Liver (tissue), 9 donors: ENCODE data around the gene ZNF821. TPM values are rescaled to one million over a fixed set of nuclear protein-coding genes. Genes with fewer than 3 reads are reported as not detected.
A peak's percentile ranks its signal among the peaks of the same experiment; 100 is the strongest.

Source experiments
- DNase-seq: peaks from one replicate; pipeline ENCODE4 v3.0.0-alpha.2; 2017; ENCODE audit warnings: low spot score
- H3K27ac ChIP-seq, 2 donors: one replicate each; pipeline ENCODE4 v1.7.0; 2013; ENCODE audit warnings: inconsistent platforms in 2 of 2, low read length in 2 of 2, control low read depth in 1 of 2, low read depth in 1 of 2, mild to moderate bottlenecking in 1 of 2
- H3K27me3 ChIP-seq, 4 donors: one replicate each; pipeline versions ENCODE4 v1.6.1 to v1.7.0; 2013; ENCODE audit warnings: low read length in 3 of 4, inconsistent platforms in 1 of 4, mild to moderate bottlenecking in 1 of 4, moderate library complexity in 1 of 4; ENCODE audit not compliant: control insufficient read depth in 4 of 4, insufficient read depth in 4 of 4
- H3K36me3 ChIP-seq, 4 donors: one replicate each; pipeline versions ENCODE4 v1.6.1 to v1.7.0; 2013; ENCODE audit warnings: low read length in 3 of 4, mild to moderate bottlenecking in 3 of 4, low read depth in 1 of 4, moderate library complexity in 1 of 4; ENCODE audit not compliant: control insufficient read depth in 4 of 4, insufficient read depth in 3 of 4
- H3K4me1 ChIP-seq, 4 donors: one replicate each; pipeline versions ENCODE4 v1.6.1 to v1.7.0; 2013; ENCODE audit warnings: low read length in 3 of 4, mild to moderate bottlenecking in 3 of 4, moderate library complexity in 1 of 4; ENCODE audit not compliant: control insufficient read depth in 4 of 4, insufficient read depth in 4 of 4
- H3K4me3 ChIP-seq, 3 donors: one replicate each; pipeline versions ENCODE4 v1.6.1 to v1.7.0; 2013; ENCODE audit warnings: low read length in 3 of 3, control low read depth in 1 of 3, low read depth in 1 of 3, mild to moderate bottlenecking in 1 of 3
- H3K9ac ChIP-seq, 2 donors: one replicate each; pipeline ENCODE4 v1.7.0; 2013; ENCODE audit warnings: low read length in 2 of 2, mild to moderate bottlenecking in 2 of 2, moderate library complexity in 2 of 2, control low read depth in 1 of 2, low read depth in 1 of 2
- H3K9me3 ChIP-seq, 4 donors: one replicate each; pipeline versions ENCODE4 v1.6.1 to v1.7.0; 2013; ENCODE audit warnings: low read length in 3 of 4; ENCODE audit not compliant: control insufficient read depth in 4 of 4
- EGR1 ChIP-seq, 2 donors: IDR thresholded peaks; 2 replicates each; pipeline ENCODE4 v1.6.1; 2016 to 2018; ENCODE audit warnings: antibody characterized with exemption in 2 of 2, low read depth in 2 of 2
- FOXA1 ChIP-seq: IDR thresholded peaks from 2 replicates; pipeline ENCODE4 v1.6.1; 2016; ENCODE audit warnings: antibody characterized with exemption
- FOXA2 ChIP-seq: IDR thresholded peaks from 2 replicates; pipeline ENCODE4 v1.6.1; 2016; ENCODE audit warnings: antibody characterized with exemption
- HNF4A ChIP-seq, 2 donors: conservative IDR thresholded peaks; 2 replicates each; pipeline ENCODE4 v1.6.1; 2016; ENCODE audit warnings: antibody characterized with exemption in 2 of 2, mild to moderate bottlenecking in 2 of 2
- MAX ChIP-seq: IDR thresholded peaks from 2 replicates; pipeline ENCODE4 v1.6.1; 2016; ENCODE audit warnings: antibody characterized with exemption
- NR2F2 ChIP-seq: IDR thresholded peaks from 2 replicates; pipeline ENCODE4 v1.6.1; 2016; ENCODE audit warnings: antibody characterized with exemption
- RAD21 ChIP-seq, 2 donors: IDR thresholded peaks; 2 replicates each; pipeline ENCODE4 v1.6.1; 2016; ENCODE audit warnings: antibody characterized with exemption in 2 of 2, mild to moderate bottlenecking in 2 of 2
- RXRA ChIP-seq, 2 donors: IDR thresholded peaks; 2 replicates each; pipeline ENCODE4 v1.6.1; 2017 to 2018; ENCODE audit warnings: antibody characterized with exemption in 2 of 2, mild to moderate bottlenecking in 1 of 2
- SP1 ChIP-seq: IDR thresholded peaks from 2 replicates; pipeline ENCODE4 v1.6.1; 2018; ENCODE audit warnings: antibody characterized with exemption, mild to moderate bottlenecking
- TAF1 ChIP-seq: conservative IDR thresholded peaks from 2 replicates; pipeline ENCODE4 v1.6.1; 2016; ENCODE audit warnings: antibody characterized with exemption, mild to moderate bottlenecking
- ZBTB33 ChIP-seq: IDR thresholded peaks from 2 replicates; pipeline ENCODE4 v1.6.1; 2016; ENCODE audit warnings: antibody characterized with exemption
- WGBS: extraction: QIAGEN DNeasy Blood & Tissue Kit; methylation state at CpG from one replicate; pipeline ENCODE4 v1.1.7; 2013; 5-methylcytosine and 5-hydroxymethylcytosine counted together
- polyA plus RNA-seq, 2 donors: library from polyadenylated mRNA; stranded (reverse) in 1 of 2; unstranded in 1 of 2; fragments of 200-250 nt in 1 of 2; fragments of >200 nt in 1 of 2; fragmentation: Nextera tagmentation in 1 of 2; extraction: Ambion mirVana in 1 of 2; gene quantifications; one replicate each; pipeline versions ENCODE4 v1.2.1 to v1.2.3, GENCODE V29; 2013 to 2015
- total RNA-seq, 2 donors: library from RNA; depleted of rRNA; stranded (reverse); fragments of >200 nt; gene quantifications; one replicate each; pipeline ENCODE4 v1.2.3, GENCODE V29; 2014
- donor health status: healthy.
- donor health status: healthy.
- donor health status: healthy.
- donor health status: healthy.
- donor health status: healthy.

The ZNF821 gene
- total and polyA plus RNA-seq, 4 donors = 1.0 to 3.0 (median 2.0) TPM

- H3K4me3 ChIP-seq = no peak overlapping the region
- no peak overlapping the region for H3K27ac ChIP-seq
- TF ChIP-seq MAX (no peak), RXRA (IDR thresholded peaks at IDR 0.05) (peak in 1 of 2 donors; percentile 6)
- WGBS = 87% methylated on average over 11 of the region's 11 CpGs
- no peaks in the 10 kb centered on the region for H3K9me3 ChIP-seq
- H3K9ac ChIP-seq = no peak overlapping the region
- no peaks in the 10 kb centered on the region for H3K27me3 ChIP-seq
- no peak for DNase-seq
- H3K4me1 ChIP-seq = peaks cover 5 to 29% (median 17%) of the 10 kb centered on the region in 4 donors
- peaks cover 0 to 45% (median 40%) of the 10 kb centered on the region in 4 donors for H3K36me3 ChIP-seq
Measured at GRCh38 chr16:71916397-71916920, 32.5 kb upstream of the ZNF821 start.

GRCh38 chr16:71915350-71915749, 31.4 kb upstream of the ZNF821 start:
- Histone ChIP-seq H3K27ac (no peak overlapping the region), H3K9me3 (no peaks in the 10 kb centered on the region), H3K27me3 (no peaks in the 10 kb centered on the region), H3K9ac (no peak overlapping the region), H3K36me3 (peaks cover 0 to 34% (median 29%) of the 10 kb centered on the region in 4 donors), H3K4me1 (peaks cover 5 to 30% (median 22%) of the 10 kb centered on the region in 4 donors), H3K4me3 (no peak overlapping the region)
- DNase-seq = no peak
- 86% methylated on average over 2 of the region's 2 CpGs for WGBS
- TF ChIP-seq EGR1 (IDR thresholded peaks at IDR 0.05; ENCODE audit: low read depth in 2 of 2) = no peak
- TF ChIP-seq ZBTB33 = no peak
- no peak for TF ChIP-seq TAF1
- TF ChIP-seq RAD21 (IDR thresholded peaks at IDR 0.05) = no peak
- no peak for TF ChIP-seq FOXA1
- TF ChIP-seq RXRA (IDR thresholded peaks at IDR 0.05) = no peak

GRCh38 chr16:71914802-71915201, 30.8 kb upstream of the ZNF821 start:
- 35% methylated on average over 2 of the region's 2 CpGs for WGBS
- no peak overlapping the region for H3K9ac ChIP-seq
- H3K4me3 ChIP-seq = no peak overlapping the region
- H3K4me1 ChIP-seq = peaks cover 5 to 34% (median 24%) of the 10 kb centered on the region in 4 donors
- peaks cover 0 to 30% (median 24%) of the 10 kb centered on the region in 4 donors for H3K36me3 ChIP-seq
- H3K27ac ChIP-seq = no peak overlapping the region
- TF ChIP-seq SP1 (no peak), NR2F2 (no peak), FOXA2 (no peak), HNF4A (conservative IDR thresholded peaks at IDR 0.05) (peak; percentile 22 to 34)
- H3K27me3 ChIP-seq = no peaks in the 10 kb centered on the region
- no peak for DNase-seq
- no peaks in the 10 kb centered on the region for H3K9me3 ChIP-seq

- Histone ChIP-seq H3K4me1 (peaks cover 7 to 36% (median 24%) of the 10 kb centered on the region in 4 donors), H3K9ac (no peak overlapping the region), H3K9me3 (no peaks in the 10 kb centered on the region), H3K4me3 (no peak overlapping the region), H3K27ac (peak overlapping the region; percentile 0 to 25), H3K36me3 (peaks cover 0 to 13% (median 9%) of the 10 kb centered on the region in 4 donors), H3K27me3 (no peaks in the 10 kb centered on the region)
- 64% methylated on average over 6 of the region's 6 CpGs for WGBS
- no peak for TF ChIP-seq FOXA1
- no peak for TF ChIP-seq EGR1 (IDR thresholded peaks at IDR 0.05; ENCODE audit: low read depth in 2 of 2)
- no peak for TF ChIP-seq FOXA2
- peak; percentile 43 to 46 for TF ChIP-seq HNF4A (conservative IDR thresholded peaks at IDR 0.05)
- TF ChIP-seq ZBTB33 = no peak
- DNase-seq = no peak
Measured at GRCh38 chr16:71912534-71913275, 28.7 kb upstream of the ZNF821 start.
